Osteocyte (in vitro differentiated cells): Measurements from ENCODE around the gene C2orf42. TPM values are rescaled to one million over a fixed set of nuclear protein-coding genes. Genes with fewer than 3 reads are reported as not detected.
"Not testable (repeated sequence)": the region's sequence is repeated elsewhere in the genome, so short reads cannot be mapped to it uniquely, and the experiment has no call there.

Experiments
- DNase-seq: peaks from one replicate; pipeline ENCODE4 v3.0.0; 2021; ENCODE audit warnings: mixed read lengths; ENCODE audit not compliant: unreplicated experiment; ENCODE audit errors: extremely low spot score
- H3K27ac Mint-ChIP-seq: one replicate; pipeline ENCODE4 v1.8.0; 2021; ENCODE audit warnings: mild to moderate bottlenecking, mixed read lengths; ENCODE audit not compliant: unreplicated experiment
- H3K27me3 Mint-ChIP-seq: one replicate; pipeline ENCODE4 v1.8.0; 2021; ENCODE audit warnings: mixed read lengths; ENCODE audit not compliant: unreplicated experiment
- H3K36me3 Mint-ChIP-seq: one replicate; pipeline ENCODE4 v1.8.0; 2021; ENCODE audit warnings: mixed read lengths; ENCODE audit not compliant: unreplicated experiment
- H3K4me1 Mint-ChIP-seq: one replicate; pipeline ENCODE4 v1.8.0; 2021; ENCODE audit warnings: mixed read lengths; ENCODE audit not compliant: unreplicated experiment
- H3K4me3 Mint-ChIP-seq: one replicate; pipeline ENCODE4 v1.8.0; 2021; ENCODE audit warnings: mild to moderate bottlenecking, moderate library complexity, mixed read lengths; ENCODE audit not compliant: unreplicated experiment
- H3K9me3 Mint-ChIP-seq: one replicate; pipeline ENCODE4 v1.8.0; 2021; ENCODE audit warnings: mixed read lengths; ENCODE audit not compliant: unreplicated experiment
- long read RNA-seq: library from polyadenylated mRNA; unstranded; transcript quantifications from one replicate; pipeline ENCODE4 v2.0.0, GENCODE V29; 2021
- total RNA-seq: library from RNA; stranded (reverse); gene quantifications from 2 replicates; pipeline ENCODE4 v1.2.1, GENCODE V29; 2021
- TF ChIP-seq, protein P1 (sequence below): fragments of 200-600 bp; sonication (generic); IDR thresholded peaks from 2 replicates; pipeline ENCODE4 v1.5.0; 2021; ENCODE audit warnings: antibody characterized with exemption, mild to moderate bottlenecking, moderate library complexity

Gene C2orf42
- total RNA-seq, result 21.9 and 25.7 TPM in 2 replicates
- long read RNA-seq, transcript C2orf42-201 (10 exons, 2,581 nt), result major isoform, 26 of 82 reads
- long read RNA-seq, partial matches to known transcripts, result 8 of 82 reads
- long read RNA-seq, other reads (novel, unspliced or antisense), result 46 of 82 reads

DNA sequence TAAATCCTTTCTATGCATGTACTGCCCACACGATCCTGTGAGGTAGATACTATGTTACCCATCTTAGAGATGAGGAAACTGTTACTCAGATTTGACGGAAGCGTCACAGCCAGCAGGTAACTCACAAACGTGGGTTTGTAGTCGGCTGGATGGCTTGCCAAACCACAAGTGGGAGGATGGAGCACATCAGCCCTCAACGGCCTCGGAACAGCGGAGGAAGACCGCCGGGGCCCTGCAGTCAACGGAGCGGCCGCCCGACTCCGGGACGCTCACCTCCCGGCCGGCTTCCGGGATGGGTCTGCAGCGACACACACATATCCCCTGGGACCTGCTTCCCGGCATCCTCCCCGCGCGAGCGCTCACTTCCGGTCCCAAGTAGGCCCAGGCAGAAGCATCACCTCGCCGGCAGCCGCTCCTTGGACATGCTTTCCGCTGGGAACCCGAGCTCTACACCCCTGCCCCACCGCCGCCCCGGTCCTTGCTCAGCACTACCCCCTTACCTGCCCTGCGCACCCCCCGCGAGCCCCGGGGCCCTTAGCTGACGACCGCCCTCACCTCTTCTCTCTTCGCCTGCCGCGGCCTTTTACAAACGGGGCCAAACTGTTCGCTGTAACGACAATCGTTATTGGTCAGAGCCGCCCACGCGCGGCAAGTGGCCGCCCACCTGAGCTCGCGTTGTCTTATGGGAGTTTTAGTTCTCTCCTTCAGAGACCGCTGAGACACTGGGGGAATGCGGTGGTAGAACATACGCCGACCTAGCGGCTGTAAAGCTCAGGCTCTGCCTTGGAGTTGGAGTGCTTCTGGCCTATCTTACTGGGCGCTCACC, at the start of gene C2orf42:
Gene C2orf42, minus strand, starts transcription at position 602 of the 826 bp plus-strand sequence. CDS start 9,034 bp downstream, outside the sequence.
- Mint-ChIP-seq H3K4me3 (peak within 1 kb of the TSS; percentile 87), H3K9me3 (no peaks in the 10 kb centered on the region), H3K27me3 (no peaks in the 10 kb centered on the region), H3K4me1 (peaks cover 18% of the 10 kb centered on the region), H3K36me3 (no peaks in the 10 kb centered on the region), H3K27ac (peak within 1 kb of the TSS; percentile 99)
- DNase-seq, result peak; percentile 97
- TF ChIP-seq, protein P1, sequence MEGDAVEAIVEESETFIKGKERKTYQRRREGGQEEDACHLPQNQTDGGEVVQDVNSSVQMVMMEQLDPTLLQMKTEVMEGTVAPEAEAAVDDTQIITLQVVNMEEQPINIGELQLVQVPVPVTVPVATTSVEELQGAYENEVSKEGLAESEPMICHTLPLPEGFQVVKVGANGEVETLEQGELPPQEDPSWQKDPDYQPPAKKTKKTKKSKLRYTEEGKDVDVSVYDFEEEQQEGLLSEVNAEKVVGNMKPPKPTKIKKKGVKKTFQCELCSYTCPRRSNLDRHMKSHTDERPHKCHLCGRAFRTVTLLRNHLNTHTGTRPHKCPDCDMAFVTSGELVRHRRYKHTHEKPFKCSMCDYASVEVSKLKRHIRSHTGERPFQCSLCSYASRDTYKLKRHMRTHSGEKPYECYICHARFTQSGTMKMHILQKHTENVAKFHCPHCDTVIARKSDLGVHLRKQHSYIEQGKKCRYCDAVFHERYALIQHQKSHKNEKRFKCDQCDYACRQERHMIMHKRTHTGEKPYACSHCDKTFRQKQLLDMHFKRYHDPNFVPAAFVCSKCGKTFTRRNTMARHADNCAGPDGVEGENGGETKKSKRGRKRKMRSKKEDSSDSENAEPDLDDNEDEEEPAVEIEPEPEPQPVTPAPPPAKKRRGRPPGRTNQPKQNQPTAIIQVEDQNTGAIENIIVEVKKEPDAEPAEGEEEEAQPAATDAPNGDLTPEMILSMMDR, result no peak

DNA sequence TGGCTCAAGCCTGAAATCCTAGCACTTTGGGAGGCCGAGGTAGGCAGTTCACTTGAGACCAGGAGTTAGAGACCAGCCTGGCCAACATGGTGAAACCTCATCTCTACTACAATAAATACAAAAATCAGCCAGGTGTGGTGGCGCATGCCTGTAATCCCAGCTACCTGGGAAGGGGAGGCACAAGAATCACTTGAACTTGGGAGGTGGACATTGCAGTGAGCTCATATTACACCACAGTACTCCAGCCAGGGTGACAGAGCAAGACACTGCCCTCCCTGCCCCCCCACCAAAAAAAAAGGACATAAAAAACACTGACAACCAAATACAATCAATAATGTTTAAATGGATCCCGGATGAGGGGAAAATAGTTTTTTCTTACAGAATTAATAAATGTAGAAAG, 49.8 kb upstream of the C2orf42 start:
- H3K27me3 Mint-ChIP-seq, result no peaks in the 10 kb centered on the region
- no peak overlapping the region for H3K4me3 Mint-ChIP-seq
- H3K9me3 Mint-ChIP-seq, result peaks cover 4% of the 10 kb centered on the region
- TF ChIP-seq, protein P1, result no peak
- peaks cover 46% of the 10 kb centered on the region for H3K4me1 Mint-ChIP-seq
- peak; percentile 23 for DNase-seq
- peaks cover 14% of the 10 kb centered on the region for H3K36me3 Mint-ChIP-seq
- H3K27ac Mint-ChIP-seq, result no peak overlapping the region

- H3K9me3 Mint-ChIP-seq, result no peaks in the 10 kb centered on the region
- H3K4me3 Mint-ChIP-seq, result no peak overlapping the region
- peaks cover 7% of the 10 kb centered on the region for H3K4me1 Mint-ChIP-seq
- H3K36me3 Mint-ChIP-seq, result peaks cover 32% of the 10 kb centered on the region
- H3K27ac Mint-ChIP-seq, result no peak overlapping the region
- DNase-seq, result no peak
- H3K27me3 Mint-ChIP-seq, result no peaks in the 10 kb centered on the region
- TF ChIP-seq, protein P1, result no peak
These were observed 43.1 kb upstream of the C2orf42 start for GRCh38 chr2:70233926-70234325.

DNA sequence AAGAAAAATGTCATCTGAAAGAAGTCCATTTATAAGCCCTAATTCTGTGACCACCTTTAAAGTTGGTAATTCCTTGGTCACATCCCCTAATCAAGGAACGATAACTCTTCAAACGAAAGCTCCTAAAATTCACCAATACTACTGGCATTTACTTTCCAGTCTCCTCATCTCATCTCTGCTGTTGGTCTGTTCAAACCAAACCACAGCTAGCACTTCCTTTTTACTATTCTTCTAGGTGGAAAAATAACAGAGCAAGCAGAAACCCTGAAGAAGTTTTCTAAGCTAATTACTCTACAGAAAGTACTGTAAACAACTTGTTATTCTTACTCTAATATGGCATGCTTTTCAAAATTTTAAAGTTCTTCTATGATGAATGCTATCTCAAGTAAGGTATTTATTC, 36.0 kb upstream of the C2orf42 start:
- H3K36me3 Mint-ChIP-seq, result peaks cover 48% of the 10 kb centered on the region
- H3K9me3 Mint-ChIP-seq, result no peaks in the 10 kb centered on the region
- no peaks in the 10 kb centered on the region for H3K4me1 Mint-ChIP-seq
- no peak overlapping the region for H3K4me3 Mint-ChIP-seq
- no peak for DNase-seq
- H3K27ac Mint-ChIP-seq, result no peak overlapping the region
- TF ChIP-seq, protein P1, result no peak
- H3K27me3 Mint-ChIP-seq, result no peaks in the 10 kb centered on the region

- not testable (repeated sequence) for H3K27me3 Mint-ChIP-seq, DNase-seq, H3K9me3 Mint-ChIP-seq, H3K4me1 Mint-ChIP-seq, H3K27ac Mint-ChIP-seq, H3K4me3 Mint-ChIP-seq
- peaks cover 50% of the 10 kb centered on the region for H3K36me3 Mint-ChIP-seq
These were observed 32.5 kb upstream of the C2orf42 start for GRCh38 chr2:70223305-70223704.
